Breast epithelium (tissue), 4 donors: ENCODE results near the gene TCERG1L. TPM values are rescaled to one million over a fixed set of nuclear protein-coding genes. Genes with fewer than 3 reads are reported as not detected.

Source experiments
- DNase-seq, 2 donors: peaks; one replicate each; pipeline ENCODE4 v3.0.0-alpha.2; 2019; ENCODE audit warnings: low spot score in 2 of 2
- H3K27ac ChIP-seq, 2 donors: fragments of 200-600 bp; sonication (generic) in 1 of 2; one replicate each; pipeline ENCODE4 v1.5.1; 2016 to 2019; ENCODE audit warnings: mild to moderate bottlenecking in 1 of 2
- H3K27me3 ChIP-seq, 2 donors: fragments of 200-600 bp; sonication (generic) in 1 of 2; one replicate each; pipeline versions ENCODE4 v1.5.1 to v1.6.0; 2017 to 2019; ENCODE audit warnings: control low read depth in 1 of 2, mild to moderate bottlenecking in 1 of 2
- H3K36me3 ChIP-seq: fragments of 200-600 bp; one replicate; pipeline ENCODE4 v1.5.1; 2019
- H3K4me1 ChIP-seq, 2 donors: fragments of 200-600 bp; sonication (generic); one replicate each; pipeline ENCODE4 v1.5.1; 2016 to 2019; ENCODE audit warnings: control low read depth in 1 of 2
- H3K4me3 ChIP-seq, 3 donors: fragments of 200-600 bp; sonication (generic); 1 replicate in 2 of 3; 2 replicates in 1 of 3; pipeline ENCODE4 v1.5.1; 2016 to 2019; ENCODE audit warnings: mild to moderate bottlenecking in 3 of 3, moderate library complexity in 2 of 3
- H3K9me3 ChIP-seq, 2 donors: fragments of 200-600 bp; sonication (generic) in 1 of 2; one replicate each; pipeline ENCODE4 v1.5.1; 2016 to 2019; ENCODE audit warnings: control low read depth in 1 of 2
- CTCF ChIP-seq, 3 donors: fragments of 450-650 bp; IDR thresholded peaks; one replicate each; pipeline ENCODE4 v1.5.1; 2016 to 2017; ENCODE audit warnings: antibody characterized with exemption in 3 of 3, mild to moderate bottlenecking in 3 of 3, moderate library complexity in 3 of 3
- POLR2A ChIP-seq: fragments of 450-650 bp; IDR thresholded peaks from one replicate; pipeline ENCODE4 v1.6.1; 2016; ENCODE audit warnings: antibody characterized with exemption, mild to moderate bottlenecking, moderate library complexity
- POLR2AphosphoS5 ChIP-seq, 3 donors: sonication (generic); formaldehyde crosslinking; IDR thresholded peaks; one replicate each; pipeline ENCODE4 v1.6.1; 2017; ENCODE audit warnings: antibody characterized with exemption in 3 of 3
- intact Hi-C: fragments of 100-400 bp; cut with DNase I; formaldehyde crosslinking; loops from one replicate; pipeline ENCODE4 v1.15.1; 2023; ENCODE audit warnings: low total_unique reads
- total RNA-seq, 3 donors: library from RNA; depleted of rRNA; stranded (reverse); fragments of >200 nt; gene quantifications; one replicate each; pipeline ENCODE4 v1.1.0, GENCODE V29; 2016

TCERG1L gene
- total RNA-seq, 3 donors from 2014 or later: under 0.01 to 0.88 TPM; not detected in 1

- Histone ChIP-seq H3K4me3 (no peak overlapping the region), H3K27ac (no peak overlapping the region), H3K9me3 (no peaks in the 10 kb centered on the region), H3K4me1 (no peaks in the 10 kb centered on the region), H3K36me3 (no peaks in the 10 kb centered on the region), H3K27me3 (peaks cover 0 to 17% of the 10 kb centered on the region in 2 donors)
- no peak for TF ChIP-seq CTCF (IDR thresholded peaks at IDR 0.05)
- TF ChIP-seq POLR2A: no peak
- DNase-seq: no peak
- intact Hi-C loops: no loop called here
These were observed 130.1 kb downstream of the TCERG1L start for GRCh38 chr10:131181456-131181855.

GRCh38 chr10:131180740-131181415 lies 130.6 kb downstream of the TCERG1L start:
- TF ChIP-seq POLR2A: no peak
- no peak for TF ChIP-seq POLR2AphosphoS5 (IDR thresholded peaks at IDR 0.05)
- TF ChIP-seq CTCF (IDR thresholded peaks at IDR 0.05): no peak
- Histone ChIP-seq H3K27me3 (peaks cover 0 to 17% of the 10 kb centered on the region in 2 donors), H3K4me3 (no peak overlapping the region), H3K9me3 (no peaks in the 10 kb centered on the region), H3K36me3 (no peaks in the 10 kb centered on the region), H3K4me1 (no peaks in the 10 kb centered on the region), H3K27ac (no peak overlapping the region)
- intact Hi-C loops: no loop called here
- DNase-seq: no peak

GRCh38 chr10:131180086-131180485 lies 131.4 kb downstream of the TCERG1L start:
- Histone ChIP-seq H3K4me1 (no peaks in the 10 kb centered on the region), H3K27ac (no peak overlapping the region), H3K27me3 (peaks cover 0 to 17% of the 10 kb centered on the region in 2 donors), H3K36me3 (no peaks in the 10 kb centered on the region), H3K4me3 (no peak overlapping the region), H3K9me3 (no peaks in the 10 kb centered on the region)
- no peak for DNase-seq
- intact Hi-C loops: no loop called here
- TF ChIP-seq POLR2A: no peak
- TF ChIP-seq CTCF (IDR thresholded peaks at IDR 0.05): no peak
- no peak for TF ChIP-seq POLR2AphosphoS5 (IDR thresholded peaks at IDR 0.05)

GRCh38 chr10:131179361-131179760 lies 132.2 kb downstream of the TCERG1L start:
- DNase-seq: no peak
- H3K36me3 ChIP-seq: no peaks in the 10 kb centered on the region
- TF ChIP-seq POLR2AphosphoS5 (IDR thresholded peaks at IDR 0.05): no peak
- TF ChIP-seq POLR2A: no peak
- no peak for TF ChIP-seq CTCF (IDR thresholded peaks at IDR 0.05)
- H3K27me3 ChIP-seq: peaks cover 0 to 17% of the 10 kb centered on the region in 2 donors
- no peak overlapping the region for H3K4me3 ChIP-seq
- intact Hi-C loops: no loop called here
- no peak overlapping the region for H3K27ac ChIP-seq
- H3K4me1 ChIP-seq: no peaks in the 10 kb centered on the region
- no peaks in the 10 kb centered on the region for H3K9me3 ChIP-seq

GRCh38 chr10:131178521-131179331 lies 132.8 kb downstream of the TCERG1L start:
- H3K4me1 ChIP-seq: no peaks in the 10 kb centered on the region
- H3K36me3 ChIP-seq: no peaks in the 10 kb centered on the region
- DNase-seq: no peak
- TF ChIP-seq POLR2A: no peak
- TF ChIP-seq CTCF (IDR thresholded peaks at IDR 0.05): no peak
- TF ChIP-seq POLR2AphosphoS5 (IDR thresholded peaks at IDR 0.05): no peak
- no peak overlapping the region for H3K4me3 ChIP-seq
- no peaks in the 10 kb centered on the region for H3K9me3 ChIP-seq
- H3K27ac ChIP-seq: no peak overlapping the region
- intact Hi-C loops: no loop called here
- peaks cover 0 to 18% of the 10 kb centered on the region in 2 donors for H3K27me3 ChIP-seq
